Forelimb muscle (tissue), 1 donor: ENCODE measurements around the gene TBXAS1. TPM values are rescaled to one million over a fixed set of nuclear protein-coding genes. Genes with fewer than 3 reads are reported as not detected.

Source experiments
- DNase-seq: peaks from one replicate; pipeline ENCODE4 v3.0.0-alpha.2; 2013; ENCODE audit warnings: low read depth
- polyA plus RNA-seq: library from polyadenylated mRNA; unstranded; fragments of 120-200 nt; gene quantifications from one replicate; pipeline ENCODE4 v1.2.1, GENCODE V29; 2013; ENCODE audit not compliant: insufficient read length

Gene TBXAS1
- polyA plus RNA-seq, 1 donor, result 2.8 TPM

GRCh38 chr7:139854124-139854511 lies 25.1 kb downstream of the TBXAS1 start:
- DNase-seq, result no peak

GRCh38 chr7:139854803-139855497 lies 25.9 kb downstream of the TBXAS1 start:
- DNase-seq, result no peak

DNA sequence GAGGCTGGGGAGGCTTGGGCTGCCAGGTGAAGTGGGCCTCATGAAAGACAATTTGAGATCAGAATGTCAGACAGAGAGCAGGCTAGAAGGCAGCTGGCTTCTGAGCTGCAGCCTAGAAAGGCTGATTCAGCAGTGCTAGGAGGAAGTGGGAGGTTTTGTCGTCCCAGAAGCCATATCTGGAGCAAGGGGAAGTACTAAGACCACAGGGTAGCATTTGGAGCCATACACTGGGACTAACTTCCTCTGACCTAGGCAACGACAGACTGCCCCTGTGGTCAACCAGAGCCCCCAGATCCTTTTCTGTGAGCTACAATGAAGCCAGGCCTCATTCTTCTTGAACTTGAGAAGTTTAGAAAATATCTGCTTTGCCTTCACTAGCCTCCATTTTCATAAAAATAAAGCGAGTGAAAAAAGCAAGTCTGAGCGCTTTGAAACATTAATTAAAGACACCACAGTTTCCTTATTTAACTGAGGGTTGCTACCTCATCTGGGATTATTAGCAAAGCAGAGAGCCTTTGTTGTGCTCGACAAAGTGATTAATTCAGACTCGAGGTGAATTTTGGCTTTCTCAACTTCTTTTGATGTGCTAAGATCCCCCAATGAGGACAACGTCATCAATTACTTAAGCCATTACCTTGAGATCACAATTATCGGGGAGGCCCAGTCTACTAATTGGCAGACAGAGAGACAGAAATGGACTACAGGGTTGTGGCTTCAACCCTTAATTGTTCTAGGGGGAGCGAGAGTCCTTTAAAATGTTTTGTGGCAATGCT lies 26.6 kb downstream of the TBXAS1 start:
- DNase-seq, result no peak

DNA sequence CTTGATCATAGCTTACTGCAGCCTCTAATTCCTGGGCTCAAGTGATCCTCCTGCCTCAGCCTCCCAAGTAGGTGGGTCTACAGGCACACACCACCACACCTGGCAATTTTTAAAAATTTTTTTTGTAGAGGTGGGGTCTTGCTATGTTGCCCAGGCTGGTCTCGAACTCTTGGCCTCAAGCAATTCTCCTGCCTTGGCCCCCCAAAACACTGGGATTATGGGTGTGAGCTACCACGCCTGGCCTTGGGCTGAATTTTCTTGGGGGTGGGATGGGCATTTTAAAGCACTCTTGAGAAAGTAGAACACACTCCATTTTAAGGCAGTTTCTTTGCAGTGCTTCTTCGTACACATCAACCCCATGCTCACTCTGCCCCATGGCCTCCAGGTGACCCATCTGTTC lies 28.7 kb downstream of the TBXAS1 start:
- no peak for DNase-seq

DNA sequence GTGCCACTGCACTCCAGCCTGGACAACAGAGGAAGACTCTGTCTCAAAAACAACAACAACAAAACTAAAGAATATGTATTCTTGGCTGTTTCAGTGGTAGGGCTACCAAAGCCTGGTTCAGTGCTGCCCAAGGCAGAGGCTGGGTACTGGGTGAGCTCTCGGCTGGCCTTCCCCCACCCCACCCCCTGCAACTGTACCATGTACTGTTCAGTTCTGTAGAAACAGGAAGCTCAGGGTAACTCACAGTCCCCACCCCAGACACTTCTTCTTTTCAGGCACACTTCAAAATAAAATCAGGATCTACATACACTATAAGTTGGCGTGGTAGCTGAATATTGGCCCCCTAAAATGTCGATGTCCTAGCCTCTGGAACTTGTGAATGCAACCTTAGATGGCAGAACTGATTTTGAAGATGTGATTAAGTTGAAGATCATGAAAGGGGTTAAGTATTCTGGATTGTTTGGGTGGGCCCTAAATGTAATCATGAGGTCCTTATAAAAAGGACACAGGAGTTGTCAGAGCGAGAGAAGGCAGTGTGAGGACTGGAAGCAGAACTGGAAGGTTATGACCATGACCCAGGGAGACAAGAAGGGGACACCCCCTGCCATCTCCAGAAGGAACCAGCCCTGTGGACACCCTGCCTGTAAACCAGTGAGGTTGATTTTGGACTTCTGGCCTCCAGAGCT lies 31.2 kb downstream of the TBXAS1 start:
- no peak for DNase-seq

GRCh38 chr7:139861803-139862202 lies 32.7 kb downstream of the TBXAS1 start:
- no peak for DNase-seq

DNA sequence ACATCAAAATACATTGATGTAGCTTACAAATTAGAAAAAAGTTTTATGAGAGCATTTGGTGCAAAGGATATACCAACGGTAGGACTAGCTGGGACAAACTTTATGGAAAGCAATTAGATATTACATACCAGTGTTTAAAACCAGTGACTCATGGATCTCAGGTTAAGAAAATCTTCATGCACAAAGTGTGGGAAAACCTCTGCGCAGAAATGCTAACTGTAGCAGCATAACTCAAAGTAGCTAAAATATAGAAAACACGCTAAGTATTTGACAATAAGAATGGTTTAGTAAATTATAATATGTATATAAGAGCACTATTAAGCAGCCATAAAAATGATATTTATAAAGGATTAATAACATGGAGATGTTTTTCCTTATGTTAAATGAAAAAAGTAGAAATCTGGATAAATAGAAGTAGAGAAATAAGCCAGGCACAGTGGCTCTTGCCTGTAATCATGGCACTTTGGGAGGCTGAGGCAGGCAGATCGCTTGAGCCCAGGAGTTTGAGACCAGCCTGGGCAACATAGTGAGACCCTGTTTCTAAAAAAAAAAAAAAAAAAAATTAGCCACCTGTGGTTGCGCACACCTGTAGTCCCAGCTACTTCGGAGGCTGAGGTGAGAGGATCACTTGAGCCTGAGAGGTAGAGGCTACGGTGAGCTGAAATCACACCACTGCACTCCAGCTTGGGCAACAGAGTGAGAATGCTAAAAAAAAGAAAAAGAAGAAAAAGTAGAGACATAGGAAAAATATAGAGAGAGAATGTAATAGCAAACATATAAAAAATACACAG lies 37.2 kb downstream of the TBXAS1 start:
- DNase-seq, result no peak

DNA sequence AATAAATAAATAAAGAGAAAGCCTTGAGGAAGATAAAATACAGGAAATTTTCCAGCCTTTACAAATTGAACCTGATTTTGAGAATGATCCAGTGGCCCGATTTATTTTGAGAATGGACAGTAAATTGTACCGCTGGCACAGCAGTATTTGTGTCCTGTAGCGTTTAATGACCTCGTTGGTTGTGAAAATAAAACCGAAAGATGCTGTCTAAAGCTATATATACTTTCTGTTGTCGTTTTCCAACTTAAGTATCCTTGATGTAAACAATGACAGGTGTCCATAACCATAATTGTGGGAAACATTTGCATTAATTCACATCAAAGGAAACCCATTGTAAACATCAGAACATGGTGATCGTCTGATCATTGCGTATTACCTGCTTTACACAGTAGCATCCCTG lies 38.8 kb downstream of the TBXAS1 start:
- DNase-seq, result no peak

DNA sequence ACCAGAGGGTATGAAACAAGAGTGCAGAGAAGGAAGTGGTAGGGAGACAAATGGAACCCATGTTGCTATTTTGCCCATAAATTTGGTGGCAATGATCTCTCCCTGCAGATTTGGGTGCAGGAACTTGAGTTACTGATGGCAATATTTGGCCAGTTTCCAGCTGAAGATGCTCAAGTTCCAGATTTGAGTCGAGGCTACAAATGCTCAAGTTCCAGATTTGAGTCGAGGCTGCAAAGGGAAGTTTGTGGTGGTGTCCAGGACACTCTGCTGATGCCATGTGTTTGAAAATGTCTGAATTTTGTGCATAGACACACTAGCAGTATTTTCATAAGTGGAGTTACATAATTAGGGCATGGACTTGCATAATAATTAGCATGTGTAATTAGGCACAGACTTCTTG lies 40.8 kb downstream of the TBXAS1 start:
- no peak for DNase-seq

DNA sequence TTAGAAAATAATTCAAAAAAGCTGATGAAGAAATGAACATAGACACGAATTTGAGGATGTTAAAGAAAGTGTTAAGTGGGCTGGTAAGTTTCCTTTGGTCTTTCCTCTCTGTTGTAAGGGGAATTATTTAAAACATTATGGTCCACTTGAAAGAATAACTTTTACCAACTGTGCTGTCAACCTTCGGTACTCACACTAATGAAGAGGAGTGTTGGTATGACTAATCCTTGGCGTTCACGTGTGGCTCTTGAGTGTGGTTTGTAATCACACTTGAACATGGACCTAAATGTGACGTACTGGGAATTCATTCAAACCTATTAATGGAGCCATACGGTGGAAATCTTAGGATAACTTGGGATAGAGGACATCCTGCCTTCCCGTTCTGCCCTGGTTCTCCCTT lies 41.3 kb downstream of the TBXAS1 start:
- no peak for DNase-seq

- no peak for DNase-seq
These were observed 42.3 kb downstream of the TBXAS1 start for GRCh38 chr7:139871331-139871730.

DNA sequence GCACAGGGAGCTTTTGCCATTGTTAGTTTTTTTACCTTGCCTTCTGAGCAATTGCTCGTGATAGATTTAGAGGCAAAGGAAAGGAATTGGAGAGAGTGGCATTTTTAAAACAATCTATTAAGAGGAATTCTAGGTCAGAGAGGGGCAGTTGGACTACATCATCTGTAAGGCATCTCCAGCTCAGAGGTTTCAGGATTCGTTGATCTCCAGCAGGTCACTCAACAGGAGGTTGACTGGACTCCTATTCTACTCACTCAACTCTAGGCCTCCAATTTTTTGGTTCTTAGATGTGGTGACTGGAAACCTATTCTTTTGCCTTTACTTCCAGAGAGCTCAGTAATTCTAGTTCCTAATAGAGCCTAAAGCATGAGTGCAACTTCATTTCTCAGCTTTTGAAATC lies 42.8 kb downstream of the TBXAS1 start:
- DNase-seq, result no peak

DNA sequence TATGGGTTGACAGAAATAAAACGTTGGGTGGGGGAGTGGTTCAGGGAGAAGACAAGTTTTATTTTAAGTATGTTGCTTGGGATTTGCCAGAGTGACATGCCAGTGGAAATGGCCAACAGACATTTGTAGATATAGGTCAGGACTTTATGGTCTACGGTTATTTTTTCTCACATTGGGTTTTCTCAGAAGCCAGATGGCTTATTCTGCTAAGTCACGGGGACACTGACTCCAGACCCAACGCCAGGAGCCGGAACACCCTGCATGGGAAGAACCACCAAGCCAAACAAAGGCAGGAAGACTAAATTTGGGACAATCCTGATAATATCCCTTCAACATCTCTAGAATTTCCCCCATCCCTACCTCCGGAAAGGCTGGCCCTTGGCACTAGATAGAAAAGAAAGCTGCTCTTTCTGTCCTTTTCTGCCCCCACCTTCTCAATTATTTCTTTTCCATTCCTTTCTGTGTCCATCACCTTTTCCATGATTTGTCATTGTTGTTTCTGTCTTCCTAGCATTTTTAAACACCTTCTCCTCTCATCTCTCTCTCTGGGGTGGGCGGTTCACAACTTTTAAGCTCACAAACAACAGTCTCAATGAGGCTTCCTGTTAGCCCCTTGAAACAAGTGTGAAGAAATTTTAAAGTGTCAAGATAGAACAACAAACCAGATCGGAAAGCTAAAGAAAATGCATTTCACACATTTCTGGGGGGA lies 44.7 kb downstream of the TBXAS1 start:
- no peak for DNase-seq

DNA sequence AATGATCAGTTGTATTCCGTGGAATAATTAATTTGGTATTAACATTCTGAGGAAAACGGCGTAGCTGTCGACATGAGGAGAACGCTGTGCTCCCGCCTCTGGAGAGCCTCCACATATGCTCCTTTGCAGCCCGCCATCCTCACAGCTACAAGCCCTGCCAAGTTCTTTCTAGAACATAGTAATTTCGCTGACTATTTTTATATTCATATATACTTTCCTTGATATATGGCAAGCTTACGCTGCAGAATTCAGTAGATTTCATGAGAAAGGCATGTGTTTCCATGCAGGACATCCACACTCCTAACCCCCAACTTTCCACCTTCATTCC lies 45.2 kb downstream of the TBXAS1 start:
- no peak for DNase-seq

- no peak for DNase-seq
These were observed 46.8 kb downstream of the TBXAS1 start for GRCh38 chr7:139875821-139876241.

- no peak for DNase-seq
These were observed 47.7 kb downstream of the TBXAS1 start for GRCh38 chr7:139876622-139877283.

DNA sequence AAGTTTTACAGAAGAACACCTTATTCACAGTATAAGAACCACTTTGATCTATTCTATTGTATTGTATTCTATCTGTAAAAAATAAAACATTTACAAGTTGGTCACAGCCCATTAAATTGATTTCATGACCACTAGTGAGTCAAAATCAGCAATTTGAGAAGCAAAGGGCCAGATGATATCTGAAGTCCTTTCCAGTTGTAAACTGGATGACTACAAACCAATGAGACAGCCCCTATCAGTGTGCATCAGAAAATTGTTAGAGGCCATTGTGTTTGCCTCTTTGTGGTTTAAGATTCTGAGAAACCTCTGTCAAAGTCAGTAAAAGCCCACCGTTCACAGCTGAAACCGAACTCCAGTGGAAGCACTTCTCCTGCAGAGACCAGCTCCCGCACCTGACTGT lies 54.8 kb downstream of the TBXAS1 start:
- no peak for DNase-seq

DNA sequence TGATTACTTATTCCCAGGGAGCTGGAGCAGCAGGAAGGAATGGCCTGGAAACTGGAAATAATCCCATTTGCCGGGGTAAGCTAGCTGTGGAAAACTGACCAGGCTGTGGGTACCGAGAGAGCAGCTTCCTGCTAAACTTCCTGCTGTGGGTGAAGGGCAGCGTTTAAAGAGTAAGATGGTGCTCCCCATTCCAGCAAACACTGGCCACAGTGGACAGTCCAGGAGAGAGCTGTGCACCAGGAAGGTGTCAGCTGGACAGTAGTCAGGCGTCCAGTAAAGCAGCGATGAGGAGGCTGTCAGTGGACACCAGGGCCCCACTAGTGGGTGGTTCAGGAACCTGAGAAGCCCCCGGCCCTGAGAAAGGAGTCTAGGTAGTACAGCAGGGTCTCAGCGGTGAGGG lies 55.4 kb downstream of the TBXAS1 start:
- DNase-seq, result no peak

GRCh38 chr7:139885511-139885910 lies 56.4 kb downstream of the TBXAS1 start:
- no peak for DNase-seq

DNA sequence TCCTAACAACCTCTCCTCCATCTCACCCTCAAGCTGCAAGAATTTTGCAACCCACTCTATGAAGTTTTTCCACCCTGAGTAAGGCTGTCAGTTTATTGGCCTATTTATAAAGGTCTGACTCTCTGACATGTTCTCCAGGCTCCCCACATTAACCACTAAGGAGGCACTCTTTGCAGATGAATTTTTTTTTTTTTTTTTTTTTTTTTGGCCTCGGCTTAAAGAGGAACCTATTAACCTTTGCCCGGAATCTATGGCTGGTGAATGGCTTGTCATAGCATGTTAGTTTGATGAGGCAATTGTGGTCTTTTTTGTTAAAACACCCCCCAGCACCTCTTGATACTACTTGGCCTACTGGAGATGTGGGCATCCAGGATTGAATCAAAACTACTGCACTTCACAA lies 57.1 kb downstream of the TBXAS1 start:
- no peak for DNase-seq

DNA sequence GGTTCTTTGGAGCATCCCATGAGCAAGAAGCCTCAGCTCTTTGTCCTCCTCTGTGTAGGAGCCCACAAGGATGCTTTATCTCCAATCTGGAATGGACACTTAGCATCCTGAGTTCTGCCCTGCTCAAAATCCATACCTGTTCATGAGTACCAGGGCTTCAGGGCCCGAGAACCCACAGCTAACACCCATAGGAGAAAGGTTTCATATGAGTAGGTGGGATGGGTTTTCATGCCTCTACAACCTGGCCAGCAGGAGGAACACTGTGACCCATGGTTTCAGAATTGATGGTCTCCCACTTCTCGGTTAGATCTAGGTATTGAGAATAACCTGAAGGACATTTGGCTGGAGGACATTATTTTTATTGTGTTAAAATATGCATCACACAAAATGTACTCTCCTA lies 57.8 kb downstream of the TBXAS1 start:
- DNase-seq, result no peak
